CD4-positive, CD25-positive, alpha-beta regulatory T cell (primary cell): Measurements from ENCODE around the gene USP1. TPM values are rescaled to one million over a fixed set of nuclear protein-coding genes. Genes with fewer than 3 reads are reported as not detected.

Experiments
- ATAC-seq, 2 donors: fragments of 150-1000 bp; cut with Tn5 transposase; one replicate each; pipeline ENCODE4 v1.10.0; 2021; ENCODE audit warnings: low read depth in 2 of 2, moderate number of reproducible peaks in 2 of 2, moderate library complexity in 1 of 2
- DNase-seq, 3 donors: peaks; one replicate each; pipeline versions ENCODE4 v3.0.0 to v3.0.0-alpha.2; 2012 to 2022; ENCODE audit warnings: mixed read lengths in 1 of 3
- H3K27ac ChIP-seq: one replicate; pipeline ENCODE4 v1.7.0; 2013; ENCODE audit warnings: mild to moderate bottlenecking, low read length; ENCODE audit not compliant: insufficient read depth, poor library complexity, severe bottlenecking
- H3K27me3 ChIP-seq: one replicate; pipeline ENCODE4 v1.7.0; 2013; ENCODE audit warnings: low read length; ENCODE audit not compliant: control insufficient read depth, insufficient read depth
- H3K36me3 ChIP-seq: one replicate; pipeline ENCODE4 v1.7.0; 2013; ENCODE audit warnings: mild to moderate bottlenecking, low read length, moderate library complexity; ENCODE audit not compliant: control insufficient read depth, insufficient read depth
- H3K4me1 ChIP-seq: 2 replicates; pipeline ENCODE4 v1.7.0; 2013; ENCODE audit warnings: mild to moderate bottlenecking, low read length; ENCODE audit not compliant: insufficient read depth, control insufficient read depth, poor library complexity, severe bottlenecking
- H3K4me3 ChIP-seq: one replicate; pipeline ENCODE4 v1.7.0; 2013; ENCODE audit warnings: low read depth, mild to moderate bottlenecking, low read length, moderate library complexity
- H3K9me3 ChIP-seq, 2 experiments: 1 replicate in 1 of 2; 2 replicates in 1 of 2; pipeline ENCODE4 v1.7.0; 2013; ENCODE audit warnings: low read length in 2 of 2, mild to moderate bottlenecking in 1 of 2, moderate library complexity in 1 of 2; ENCODE audit not compliant: control insufficient read depth in 2 of 2
- H3K27ac Mint-ChIP-seq, 3 donors: one replicate each; pipeline ENCODE4 v1.8.0; 2020 to 2022; ENCODE audit warnings: mild to moderate bottlenecking in 3 of 3, mixed read lengths in 3 of 3, moderate library complexity in 2 of 3
- H3K27me3 Mint-ChIP-seq: one replicate; pipeline ENCODE4 v1.8.0; 2022; ENCODE audit warnings: mild to moderate bottlenecking, mixed read lengths
- H3K36me3 Mint-ChIP-seq: one replicate; pipeline ENCODE4 v1.8.0; 2020; ENCODE audit warnings: mixed read lengths
- H3K4me1 Mint-ChIP-seq, 4 donors: one replicate each; pipeline ENCODE4 v1.8.0; 2020 to 2022; ENCODE audit warnings: mixed read lengths in 4 of 4, mild to moderate bottlenecking in 1 of 4
- H3K4me3 Mint-ChIP-seq, 4 donors: one replicate each; pipeline ENCODE4 v1.8.0; 2020 to 2022; ENCODE audit warnings: mild to moderate bottlenecking in 4 of 4, mixed read lengths in 4 of 4, moderate library complexity in 3 of 4
- H3K9me3 Mint-ChIP-seq, 7 donors: one replicate each; pipeline ENCODE4 v1.8.0; 2020 to 2022; ENCODE audit warnings: mixed read lengths in 7 of 7, mild to moderate bottlenecking in 3 of 7, moderate library complexity in 2 of 7
- polyA plus RNA-seq, 4 donors: library from polyadenylated mRNA; unstranded; fragments of 300-500 nt; fragmentation: Illumina TruSeq; gene quantifications; one replicate each; pipeline ENCODE4 v1.2.3, GENCODE V29; 2021
- total RNA-seq: library from RNA; stranded (reverse); gene quantifications from one replicate; pipeline ENCODE4 v1.2.3, GENCODE V29; 2022

The USP1 gene
- total and polyA plus RNA-seq, 5 donors from 2014 or later: 33.9 to 37.1 (median 36.5) TPM

DNA sequence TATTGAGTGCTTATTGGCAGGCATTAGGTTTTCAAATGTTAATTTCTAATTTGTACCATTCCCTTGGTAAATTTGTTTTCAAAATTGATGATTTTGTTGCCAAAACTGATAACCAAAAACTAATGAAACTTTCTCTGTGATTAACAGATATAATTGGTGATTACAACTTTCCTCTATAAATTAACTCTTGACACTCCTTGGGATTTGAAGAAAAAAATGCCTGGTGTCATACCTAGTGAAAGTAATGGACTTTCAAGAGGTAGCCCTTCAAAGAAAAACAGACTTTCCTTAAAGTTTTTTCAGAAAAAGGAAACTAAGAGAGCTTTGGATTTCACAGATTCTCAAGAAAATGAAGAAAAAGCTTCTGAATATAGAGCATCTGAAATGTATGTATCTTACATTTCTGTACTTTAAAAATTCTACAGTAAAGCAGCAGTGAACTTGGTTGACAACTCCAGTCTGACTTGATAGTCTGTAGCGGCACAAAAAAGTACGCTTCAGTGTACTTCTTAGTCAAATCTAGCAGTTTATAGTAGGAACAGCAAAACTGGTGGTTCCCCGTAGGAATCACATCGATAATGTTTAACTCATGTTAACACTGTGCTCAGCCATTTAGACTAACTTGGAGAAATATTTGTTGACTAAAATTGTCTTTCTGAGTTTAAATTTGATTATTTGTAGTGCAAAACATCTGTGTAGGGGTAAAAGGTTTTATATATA lies 3.0 kb downstream of the USP1 start:
- H3K27me3 ChIP-seq: no peaks in the 10 kb centered on the region
- Mint-ChIP-seq H3K4me1 (peaks cover 35 to 62% (median 56%) of the 10 kb centered on the region in 4 donors), H3K9me3 (peaks cover 0 to 3% (median 1%) of the 10 kb centered on the region in 7 donors), H3K27me3 (peaks cover 17% of the 10 kb centered on the region), H3K36me3 (peaks cover 21% of the 10 kb centered on the region), H3K4me3 (peak overlapping the region; percentile 95 to 98 (median 96)), H3K27ac (peak overlapping the region; percentile 42 to 66 (median 45))
- H3K27ac ChIP-seq: peak overlapping the region; percentile 57
- DNase-seq (no peak), ATAC-seq (no peak)
- H3K4me1 ChIP-seq: peaks cover 39% of the 10 kb centered on the region
- no peaks in the 10 kb centered on the region for H3K9me3 ChIP-seq
- H3K4me3 ChIP-seq: peak overlapping the region; percentile 74
- peaks cover 32% of the 10 kb centered on the region for H3K36me3 ChIP-seq

DNA sequence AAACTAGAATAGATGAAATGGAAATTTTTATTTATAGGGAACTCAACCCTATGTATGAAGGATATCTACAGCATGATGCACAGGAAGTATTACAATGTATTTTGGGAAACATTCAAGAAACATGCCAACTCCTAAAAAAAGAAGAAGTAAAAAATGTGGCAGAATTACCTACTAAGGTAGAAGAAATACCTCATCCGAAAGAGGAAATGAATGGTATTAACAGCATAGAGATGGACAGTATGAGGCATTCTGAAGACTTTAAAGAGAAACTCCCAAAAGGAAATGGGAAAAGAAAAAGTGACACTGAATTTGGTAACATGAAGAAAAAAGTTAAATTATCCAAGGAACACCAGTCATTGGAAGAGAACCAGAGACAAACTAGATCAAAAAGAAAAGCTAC lies 7.9 kb downstream of the USP1 start:
- H3K9me3 ChIP-seq: no peaks in the 10 kb centered on the region
- no peak for ATAC-seq
- Mint-ChIP-seq H3K4me3 (no peak overlapping the region), H3K27me3 (no peaks in the 10 kb centered on the region), H3K27ac (peak overlapping the region in 1 of 3 donors; percentile 74), H3K9me3 (no peaks in the 10 kb centered on the region), H3K4me1 (peaks cover 27 to 44% (median 40%) of the 10 kb centered on the region in 4 donors), H3K36me3 (peaks cover 45% of the 10 kb centered on the region)
- H3K27me3 ChIP-seq: no peaks in the 10 kb centered on the region
- peaks cover 14% of the 10 kb centered on the region for H3K4me1 ChIP-seq
- no peak overlapping the region for H3K27ac ChIP-seq
- DNase-seq: no peak
- peaks cover 75% of the 10 kb centered on the region for H3K36me3 ChIP-seq
- no peak overlapping the region for H3K4me3 ChIP-seq

DNA sequence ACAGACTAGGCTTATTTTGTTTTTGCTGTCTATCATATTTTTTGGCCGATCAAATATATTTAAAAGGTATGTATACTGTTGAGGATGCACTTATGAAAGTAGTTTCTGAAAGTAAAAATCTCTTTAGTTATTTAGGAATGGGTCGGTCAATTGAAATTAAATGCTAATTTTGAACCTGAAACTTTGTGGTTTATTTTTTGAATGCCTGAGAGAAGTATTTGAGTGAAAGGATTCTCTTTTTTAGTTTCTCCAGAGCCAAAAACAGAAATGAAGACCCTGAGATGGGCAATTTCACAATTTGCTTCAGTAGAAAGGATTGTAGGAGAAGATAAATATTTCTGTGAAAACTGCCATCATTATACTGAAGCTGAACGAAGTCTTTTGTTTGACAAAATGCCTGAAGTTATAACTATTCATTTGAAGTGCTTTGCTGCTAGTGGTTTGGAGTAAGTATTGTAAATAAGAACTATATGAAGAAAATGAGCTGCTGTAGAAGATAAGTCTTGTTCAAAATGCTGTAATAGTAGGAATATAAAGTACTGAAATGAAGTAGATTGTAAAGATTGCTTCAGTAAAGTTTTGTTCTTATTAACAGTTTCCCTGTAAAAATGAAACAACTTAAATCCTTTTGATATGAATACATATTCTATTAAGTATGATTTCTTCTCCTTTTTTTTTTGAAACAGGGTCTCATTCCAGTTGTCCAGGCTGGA lies 11.5 kb downstream of the USP1 start:
- Mint-ChIP-seq H3K4me3 (no peak overlapping the region), H3K4me1 (peaks cover 14 to 31% (median 20%) of the 10 kb centered on the region in 4 donors), H3K9me3 (no peaks in the 10 kb centered on the region), H3K27ac (no peak overlapping the region), H3K36me3 (peaks cover 51% of the 10 kb centered on the region), H3K27me3 (no peaks in the 10 kb centered on the region)
- DNase-seq (no peak), ATAC-seq (no peak)
- H3K27me3 ChIP-seq: no peaks in the 10 kb centered on the region
- no peaks in the 10 kb centered on the region for H3K9me3 ChIP-seq
- no peaks in the 10 kb centered on the region for H3K4me1 ChIP-seq
- peaks cover 74% of the 10 kb centered on the region for H3K36me3 ChIP-seq
- peak overlapping the region; percentile 26 for H3K27ac ChIP-seq
- H3K4me3 ChIP-seq: no peak overlapping the region

DNA sequence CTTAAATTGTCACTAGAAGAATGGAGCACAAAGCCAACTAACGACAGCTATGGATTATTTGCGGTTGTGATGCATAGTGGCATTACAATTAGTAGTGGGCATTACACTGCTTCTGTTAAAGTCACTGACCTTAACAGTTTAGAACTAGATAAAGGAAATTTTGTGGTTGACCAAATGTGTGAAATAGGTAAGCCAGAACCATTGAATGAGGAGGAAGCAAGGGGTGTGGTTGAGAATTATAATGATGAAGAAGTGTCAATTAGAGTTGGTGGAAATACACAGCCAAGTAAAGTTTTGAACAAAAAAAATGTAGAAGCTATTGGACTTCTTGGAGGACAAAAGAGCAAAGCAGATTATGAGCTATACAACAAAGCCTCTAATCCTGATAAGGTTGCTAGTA lies 13.5 kb downstream of the USP1 start:
- H3K27ac ChIP-seq: no peak overlapping the region
- no peak for DNase-seq
- Mint-ChIP-seq H3K4me3 (no peak overlapping the region), H3K27me3 (no peaks in the 10 kb centered on the region), H3K27ac (peak overlapping the region in 1 of 3 donors; percentile 95), H3K4me1 (peaks cover 7 to 26% (median 16%) of the 10 kb centered on the region in 4 donors), H3K9me3 (no peaks in the 10 kb centered on the region), H3K36me3 (peaks cover 43% of the 10 kb centered on the region)
- no peaks in the 10 kb centered on the region for H3K9me3 ChIP-seq
- no peaks in the 10 kb centered on the region for H3K4me1 ChIP-seq
- no peak for ATAC-seq
- peaks cover 62% of the 10 kb centered on the region for H3K36me3 ChIP-seq
- no peak overlapping the region for H3K4me3 ChIP-seq
- H3K27me3 ChIP-seq: no peaks in the 10 kb centered on the region

DNA sequence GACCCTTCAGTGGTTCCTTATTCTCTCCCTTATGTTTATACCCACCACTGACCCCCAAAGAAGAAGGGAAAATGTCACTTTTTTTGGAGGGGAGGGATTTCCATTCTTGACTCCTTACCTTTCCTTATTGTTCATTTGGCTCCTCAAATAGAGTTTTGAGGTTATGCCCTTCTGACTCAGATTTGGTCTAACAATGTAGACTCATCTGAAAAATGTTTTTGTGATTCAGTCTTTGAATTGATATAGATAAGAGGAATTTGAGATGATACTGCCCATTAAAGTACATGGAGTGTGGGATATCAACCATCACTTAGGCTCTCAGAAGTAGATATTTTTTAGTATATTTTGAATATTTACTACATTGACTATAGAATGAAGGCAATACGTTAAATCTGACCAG lies 16.1 kb downstream of the USP1 start:
- no peaks in the 10 kb centered on the region for H3K4me1 ChIP-seq
- no peak overlapping the region for H3K27ac ChIP-seq
- Mint-ChIP-seq H3K4me1 (peaks cover 3 to 14% (median 9%) of the 10 kb centered on the region in 4 donors), H3K9me3 (no peaks in the 10 kb centered on the region), H3K36me3 (peaks cover 33% of the 10 kb centered on the region), H3K27me3 (no peaks in the 10 kb centered on the region), H3K27ac (no peak overlapping the region), H3K4me3 (no peak overlapping the region)
- no peaks in the 10 kb centered on the region for H3K9me3 ChIP-seq
- DNase-seq: no peak
- no peak for ATAC-seq
- peaks cover 41% of the 10 kb centered on the region for H3K36me3 ChIP-seq
- no peaks in the 10 kb centered on the region for H3K27me3 ChIP-seq
- no peak overlapping the region for H3K4me3 ChIP-seq

DNA sequence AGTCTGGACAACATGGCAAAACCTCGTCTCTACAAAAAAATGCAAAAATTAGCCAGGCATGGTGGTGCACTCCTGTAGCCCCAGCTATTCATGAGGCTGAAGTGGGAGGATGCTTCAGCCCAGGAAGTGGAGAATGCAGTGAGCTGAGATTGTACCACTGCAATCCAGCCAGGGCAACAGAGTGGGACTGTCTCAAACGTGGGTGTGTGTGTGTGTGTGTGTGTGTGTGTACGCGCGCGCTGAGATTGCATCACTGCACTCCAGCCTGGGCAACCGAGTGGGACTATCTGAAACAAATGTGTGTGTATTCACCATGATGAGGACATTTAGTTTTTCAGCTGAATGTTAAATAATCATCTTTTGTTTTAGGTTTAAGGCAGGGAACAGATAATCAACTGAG lies 21.1 kb downstream of the USP1 start:
- Mint-ChIP-seq H3K36me3 (peaks cover 6% of the 10 kb centered on the region), H3K27me3 (no peaks in the 10 kb centered on the region), H3K4me3 (no peak overlapping the region), H3K9me3 (no peaks in the 10 kb centered on the region), H3K27ac (no peak overlapping the region), H3K4me1 (peaks cover under 1 to 4% (median 2%) of the 10 kb centered on the region in 4 donors)
- Histone ChIP-seq H3K4me1 (no peaks in the 10 kb centered on the region), H3K9me3 (no peaks in the 10 kb centered on the region), H3K4me3 (no peak overlapping the region), H3K36me3 (peaks cover 4% of the 10 kb centered on the region), H3K27me3 (no peaks in the 10 kb centered on the region), H3K27ac (no peak overlapping the region)
- no peak for ATAC-seq
- no peak for DNase-seq

DNA sequence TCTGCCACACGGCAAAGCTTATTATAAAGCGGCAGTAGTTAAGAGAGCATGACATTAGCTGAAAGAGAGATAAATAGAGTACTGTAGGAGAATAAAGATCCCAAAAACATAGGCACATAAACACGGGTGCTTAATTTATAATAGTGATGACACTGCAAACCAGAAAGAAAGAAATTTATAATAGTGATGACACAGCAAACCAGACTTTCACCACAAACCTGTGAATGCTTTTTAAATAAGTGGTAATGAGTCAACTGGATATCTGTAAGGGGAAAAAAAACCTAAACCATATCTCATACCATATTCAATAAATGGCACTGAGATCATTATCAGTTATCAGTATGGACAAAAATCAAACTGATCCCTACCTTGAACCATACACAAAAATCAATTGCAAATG lies 25.5 kb downstream of the USP1 start:
- Mint-ChIP-seq H3K4me1 (peaks cover 0 to 7% (median 0%) of the 10 kb centered on the region in 4 donors), H3K4me3 (no peak overlapping the region), H3K9me3 (no peaks in the 10 kb centered on the region), H3K27ac (no peak overlapping the region), H3K27me3 (no peaks in the 10 kb centered on the region), H3K36me3 (peaks cover 12% of the 10 kb centered on the region)
- DNase-seq (peak in 1 of 3 donors; percentile 7), ATAC-seq (no peak)
- Histone ChIP-seq H3K36me3 (no peaks in the 10 kb centered on the region), H3K27me3 (no peaks in the 10 kb centered on the region), H3K9me3 (no peaks in the 10 kb centered on the region), H3K4me3 (no peak overlapping the region), H3K27ac (no peak overlapping the region), H3K4me1 (no peaks in the 10 kb centered on the region)
